NCI-H510A treated with DMSO at 0.1 percent for 48 hours (cell line): ENCODE measurements around the gene HBZ.
"Not testable (repeated sequence)": the region's sequence is repeated elsewhere in the genome, so short reads cannot be mapped to it uniquely, and the experiment has no call there.

Experiments used
- DNase-seq: peaks from one replicate; lab custom pipeline; 2025; lab: John Stamatoyannopoulos, UW

HBZ gene

DNA sequence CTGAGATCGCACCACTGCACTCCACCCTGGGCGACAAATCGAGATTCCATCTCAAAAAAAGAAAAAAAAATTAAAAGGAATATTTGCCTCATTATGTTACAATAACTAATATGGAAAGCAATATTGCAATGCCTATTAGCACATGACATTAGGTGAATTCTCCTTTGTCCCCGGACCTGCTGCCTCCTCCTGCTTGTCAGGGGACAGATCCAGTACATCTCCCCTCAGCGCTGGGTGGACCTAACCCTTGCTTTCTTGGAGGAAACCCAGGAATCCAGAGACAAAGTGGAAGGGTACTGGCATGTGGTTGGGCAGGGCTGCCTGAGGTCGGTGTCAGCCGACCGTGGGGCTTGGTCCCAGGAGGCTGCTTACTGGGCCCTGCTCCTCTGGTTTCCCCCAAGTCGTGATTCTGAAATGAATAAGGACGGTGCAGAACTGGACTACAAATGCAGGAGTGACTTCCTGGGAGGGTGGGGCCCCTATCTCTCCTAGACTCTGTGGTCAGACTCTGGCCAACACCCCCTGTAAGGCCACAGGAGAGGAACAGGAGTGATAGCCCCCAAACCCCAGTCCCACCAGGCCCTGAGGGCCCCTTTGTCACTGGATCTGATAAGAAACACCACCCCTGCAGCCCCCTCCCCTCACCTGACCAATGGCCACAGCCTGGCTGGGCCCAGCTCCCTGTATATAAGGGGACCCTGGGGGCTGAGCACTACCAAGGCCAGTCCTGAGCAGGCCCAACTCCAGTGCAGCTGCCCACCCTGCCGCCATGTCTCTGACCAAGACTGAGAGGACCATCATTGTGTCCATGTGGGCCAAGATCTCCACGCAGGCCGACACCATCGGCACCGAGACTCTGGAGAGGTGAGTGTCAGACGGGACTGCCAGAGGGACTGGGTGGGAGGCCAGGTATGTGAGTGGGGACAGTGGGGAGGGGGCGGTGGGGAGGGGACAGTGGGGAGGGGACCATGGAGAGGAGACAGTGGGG is at the start of gene HBZ:
Gene HBZ, plus strand, starts transcription at position 504 of the 988 bp plus-strand sequence. Its CDS starts 266 bp downstream, at position 770.
- DNase-seq: no peak

DNA sequence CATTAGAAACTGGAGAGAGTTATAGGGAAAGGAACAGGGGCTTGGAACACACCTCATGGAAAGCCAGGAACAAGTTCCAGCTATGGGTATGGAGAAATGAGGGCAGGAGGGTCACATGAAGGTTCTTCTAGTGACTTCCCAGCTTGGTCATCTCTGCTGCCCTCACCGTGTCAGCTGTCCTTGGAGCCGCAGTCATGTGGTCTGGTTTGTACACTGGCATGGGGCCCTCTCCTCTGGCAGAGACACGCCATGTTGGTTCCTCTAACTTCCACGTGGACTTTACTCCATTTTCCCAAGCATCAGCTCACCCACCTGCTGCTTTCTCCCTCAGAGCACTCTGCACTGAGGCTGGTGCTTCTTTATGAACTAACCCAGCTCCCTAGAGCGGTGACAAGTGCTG is 48.1 kb upstream of the HBZ start:
- DNase-seq: no peak

DNA sequence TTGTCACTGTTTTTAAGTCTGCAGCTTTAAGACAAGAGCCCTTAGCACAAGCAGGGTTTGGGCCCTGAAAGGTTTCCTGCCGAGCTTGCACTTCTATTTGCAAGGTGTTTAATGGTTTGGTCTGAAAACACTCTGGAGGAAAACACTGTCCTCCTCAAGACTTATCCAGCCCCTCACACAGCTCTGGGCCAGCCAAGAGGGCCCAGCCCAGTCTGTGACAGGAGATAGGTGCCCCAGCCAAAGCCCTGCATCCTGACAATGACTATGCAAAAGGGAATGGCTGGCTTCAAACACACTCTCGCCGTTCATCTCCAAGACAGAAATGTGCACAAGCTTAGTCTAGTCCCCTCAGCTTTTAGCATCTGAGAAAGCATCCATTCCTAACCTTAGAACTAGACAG is 47.5 kb upstream of the HBZ start:
- no peak for DNase-seq

DNA sequence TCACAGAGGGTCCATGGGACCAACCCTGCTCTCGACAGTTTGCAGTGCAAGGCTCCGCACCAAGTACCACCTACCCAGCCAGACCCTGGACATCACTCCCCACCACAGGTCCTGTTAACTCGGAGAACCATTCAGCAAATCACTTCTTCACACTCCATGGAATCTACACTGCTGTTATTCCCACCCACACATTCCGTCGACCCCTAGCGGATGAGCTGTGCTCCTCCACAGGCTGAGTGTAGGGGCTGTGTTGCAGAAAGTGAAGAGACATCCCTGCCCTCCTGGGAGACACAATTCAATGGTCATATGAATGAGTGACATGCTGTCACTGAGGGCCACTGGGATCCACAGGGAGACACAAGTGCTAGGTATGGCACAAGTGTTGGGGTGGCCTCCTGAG is 46.9 kb upstream of the HBZ start:
- no peak for DNase-seq

- DNase-seq: peak; percentile 39
Measured at GRCh38 chr16:106623-107324, 45.7 kb upstream of the HBZ start.

DNA sequence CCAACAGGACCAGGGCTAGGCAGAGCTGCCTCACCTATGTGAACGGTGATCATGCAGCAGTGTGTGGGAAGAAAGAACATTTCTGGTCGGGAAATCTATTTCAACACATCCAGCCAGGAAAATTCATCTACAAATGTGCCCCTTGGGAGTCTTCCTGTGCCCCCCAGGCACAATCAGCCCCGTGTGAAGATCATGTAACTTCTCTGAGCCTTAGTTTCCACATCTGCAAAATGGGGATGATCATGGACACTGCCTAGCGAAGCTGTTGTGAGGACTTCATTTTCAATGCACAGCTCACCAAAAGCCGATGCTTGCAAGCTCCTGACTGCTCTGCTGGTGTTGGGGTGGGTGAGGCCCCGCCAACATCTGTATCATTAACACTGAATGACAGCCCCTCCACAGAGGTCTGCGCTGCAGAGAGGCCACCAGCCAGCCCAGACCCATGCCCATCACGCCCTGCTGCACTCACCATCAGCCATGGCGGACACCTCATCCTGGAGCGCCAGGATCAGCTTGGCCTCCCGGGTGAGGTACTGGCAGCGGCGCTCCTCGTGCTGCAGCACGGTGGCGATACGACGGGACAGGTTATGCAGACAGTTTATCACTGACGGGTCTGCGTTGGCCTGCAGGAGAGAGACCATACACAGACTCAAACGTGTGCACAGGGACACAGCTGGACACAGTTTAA is 40.1 kb upstream of the HBZ start:
- DNase-seq: no peak

- DNase-seq: no peak
Measured at GRCh38 chr16:114327-114726, 38.1 kb upstream of the HBZ start.

- no peak for DNase-seq
Measured at GRCh38 chr16:116015-116414, 36.4 kb upstream of the HBZ start.

GRCh38 chr16:117379-118365 is 34.8 kb upstream of the HBZ start:
- DNase-seq: peak; percentile 54

DNA sequence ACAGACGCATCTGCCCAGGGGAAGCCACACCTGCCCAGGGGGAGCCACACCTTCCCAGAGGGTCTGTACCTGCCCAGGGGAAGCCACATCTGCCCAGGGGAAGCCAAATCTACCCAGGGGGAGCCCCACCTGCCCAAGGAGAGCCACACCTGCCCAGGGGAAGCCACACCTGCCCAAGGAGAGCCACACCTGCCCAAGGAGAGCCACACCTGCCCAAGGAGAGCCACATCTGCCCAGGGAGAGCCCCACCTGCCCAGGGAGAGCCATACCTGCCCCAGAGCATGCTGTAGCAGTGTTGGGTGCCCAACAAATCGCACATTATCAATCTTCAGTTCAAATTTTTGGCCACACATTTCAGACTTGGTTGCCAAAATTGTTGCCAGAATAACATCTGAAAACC is 33.6 kb upstream of the HBZ start:
- no peak for DNase-seq

- DNase-seq: no peak
Measured at GRCh38 chr16:119295-119694, 33.1 kb upstream of the HBZ start.

DNA sequence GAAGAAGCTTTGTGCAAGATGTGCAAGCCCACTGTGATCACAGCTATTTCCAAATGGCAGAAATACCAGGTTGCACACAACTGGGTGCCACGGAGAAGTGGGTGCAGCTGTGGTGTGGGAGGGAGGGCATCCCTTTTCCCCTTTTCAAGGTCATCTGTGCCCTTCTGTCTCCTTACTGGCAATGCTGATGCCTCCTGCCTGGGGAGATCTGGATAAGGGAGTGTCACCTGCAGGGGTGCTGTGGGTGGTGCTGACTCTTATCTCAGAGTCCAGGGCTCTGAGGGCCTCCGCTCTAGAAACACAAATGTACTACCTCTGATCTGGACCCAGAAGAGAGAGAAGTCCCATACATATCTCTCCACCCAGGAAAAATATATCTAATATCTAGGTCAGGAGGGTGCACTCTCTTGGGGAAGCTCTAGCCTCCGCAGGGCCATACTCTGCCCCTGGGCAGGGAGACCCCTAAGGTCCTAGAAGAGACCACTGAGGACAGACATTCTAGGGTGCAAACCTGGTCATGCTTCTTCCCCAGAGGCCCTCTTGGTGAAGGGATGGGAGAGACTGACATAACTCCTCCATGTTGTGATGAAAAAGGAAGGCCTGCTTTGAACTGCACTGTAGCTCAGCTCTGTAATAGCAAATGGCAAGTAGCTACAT is 32.5 kb upstream of the HBZ start:
- no peak for DNase-seq

DNA sequence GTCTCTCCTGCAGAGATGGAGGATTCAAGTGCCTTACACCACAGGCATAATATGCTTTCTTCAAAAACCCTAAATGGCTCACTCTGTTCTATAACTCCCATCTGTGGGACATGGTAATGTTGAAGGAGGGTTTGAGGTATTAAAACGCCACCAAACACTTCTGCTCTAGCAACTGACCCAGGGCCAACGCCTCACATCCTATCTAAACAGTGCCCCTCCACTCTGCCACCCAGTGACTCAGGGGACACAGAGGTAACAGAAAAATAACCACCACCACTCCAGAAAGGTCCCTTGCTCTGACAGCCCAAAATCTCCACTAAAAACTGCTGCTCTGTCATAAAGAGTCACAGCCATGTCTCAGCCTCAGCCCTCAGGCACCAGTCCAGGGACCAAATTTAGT is 31.7 kb upstream of the HBZ start:
- no peak for DNase-seq

DNA sequence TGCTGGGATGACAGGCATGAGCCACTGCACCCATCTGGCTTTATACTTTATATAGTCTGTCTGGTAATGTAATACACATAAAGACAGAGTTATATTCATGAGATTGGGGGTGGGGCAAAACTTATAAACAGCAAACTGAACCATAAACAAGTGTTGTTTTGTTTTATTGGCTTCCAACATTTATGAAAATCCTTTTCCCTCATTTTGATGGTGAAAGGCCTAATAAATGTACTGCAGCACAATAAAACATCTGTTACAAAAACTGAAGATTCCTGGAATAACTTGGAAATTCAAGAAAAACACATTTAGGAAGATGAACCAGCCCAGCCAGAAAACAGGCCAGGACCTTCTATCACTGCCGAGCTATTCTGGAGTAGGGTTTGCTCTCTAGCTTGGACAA is 30.1 kb upstream of the HBZ start:
- DNase-seq: no peak

DNA sequence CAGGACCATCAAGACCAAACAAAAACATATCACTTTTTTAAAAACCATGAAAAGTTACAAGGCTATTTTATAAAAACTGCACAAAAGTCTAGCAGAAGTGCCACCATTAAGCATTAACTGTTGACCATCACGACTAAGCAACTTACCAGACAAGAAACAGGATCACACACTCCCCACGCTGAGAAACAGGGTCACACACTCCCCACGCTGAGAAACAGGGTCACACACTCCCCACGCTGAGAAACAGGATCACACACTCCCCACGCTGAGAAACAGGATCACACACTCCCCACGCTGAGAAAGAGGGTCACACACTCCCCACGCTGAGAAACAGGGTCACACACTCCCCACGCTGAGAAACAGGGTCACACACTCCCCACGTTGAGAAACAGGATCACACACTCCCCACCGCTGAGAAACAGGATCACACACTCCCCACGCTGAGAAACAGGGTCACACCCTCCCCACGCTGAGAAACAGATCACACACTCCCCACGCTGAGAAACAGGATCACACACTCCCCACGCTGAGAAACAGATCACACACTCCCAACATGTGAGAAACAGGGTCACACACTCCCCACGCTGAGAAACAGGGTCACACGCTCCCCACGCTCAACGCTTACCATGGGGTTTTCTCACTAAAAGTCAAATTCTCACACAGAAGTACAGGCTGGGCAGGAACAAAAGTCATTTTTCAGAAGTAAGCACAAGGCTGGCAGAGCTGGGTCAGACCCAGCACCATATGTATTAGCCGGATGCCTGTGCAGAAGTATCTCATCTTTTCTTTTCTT is 28.7 kb upstream of the HBZ start:
- DNase-seq: not testable (repeated sequence)

DNA sequence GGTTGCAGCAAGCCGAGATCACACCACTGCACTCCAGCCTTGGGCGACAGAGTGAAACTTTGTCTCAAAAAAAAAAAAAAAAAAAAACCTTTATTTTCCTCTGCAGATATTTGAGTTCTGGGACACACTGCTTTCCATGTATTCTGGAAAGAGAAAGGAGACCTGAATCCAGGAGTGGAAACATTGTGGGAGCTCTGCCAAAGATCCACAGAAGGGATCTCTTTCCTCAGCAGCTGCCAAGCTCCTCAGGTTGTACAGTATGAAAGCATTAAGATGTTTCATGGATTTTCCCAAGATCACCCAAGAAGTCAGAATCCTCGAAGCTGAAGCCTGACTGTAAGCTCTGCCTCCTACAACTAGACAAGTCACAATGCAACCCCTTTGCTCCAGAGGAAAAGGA is 27.4 kb upstream of the HBZ start:
- DNase-seq: no peak

GRCh38 chr16:129075-129474 is 23.4 kb upstream of the HBZ start:
- no peak for DNase-seq

DNA sequence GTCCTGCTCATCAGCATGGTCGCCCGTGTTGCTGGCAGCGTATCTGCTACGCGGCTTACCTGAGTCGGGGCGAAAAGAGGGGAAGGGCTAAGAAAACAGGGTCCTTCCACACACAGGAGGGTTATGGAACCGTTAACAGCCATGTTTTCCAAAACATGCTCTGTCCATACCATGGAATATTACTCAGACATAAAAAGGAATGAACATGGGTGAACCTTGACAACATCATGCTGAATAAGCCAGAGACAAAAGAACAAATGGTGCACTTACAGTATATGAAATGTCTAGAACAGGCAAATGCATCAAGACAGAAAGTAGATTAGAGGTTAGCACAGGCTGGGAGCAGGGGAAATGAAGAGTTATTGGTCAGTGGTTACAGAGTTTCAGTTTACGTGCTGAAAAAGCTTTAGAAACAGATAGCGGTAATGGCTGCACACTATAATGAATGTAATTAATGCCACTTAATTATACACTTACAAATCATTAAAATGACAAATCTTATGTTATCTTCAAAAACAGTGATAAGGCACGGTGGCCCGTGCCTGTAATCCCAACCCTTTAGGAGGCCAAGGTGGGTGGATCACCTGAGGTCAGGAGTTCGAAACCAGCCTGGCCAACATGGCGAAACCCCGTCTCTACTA is 21.8 kb upstream of the HBZ start:
- DNase-seq: no peak

DNA sequence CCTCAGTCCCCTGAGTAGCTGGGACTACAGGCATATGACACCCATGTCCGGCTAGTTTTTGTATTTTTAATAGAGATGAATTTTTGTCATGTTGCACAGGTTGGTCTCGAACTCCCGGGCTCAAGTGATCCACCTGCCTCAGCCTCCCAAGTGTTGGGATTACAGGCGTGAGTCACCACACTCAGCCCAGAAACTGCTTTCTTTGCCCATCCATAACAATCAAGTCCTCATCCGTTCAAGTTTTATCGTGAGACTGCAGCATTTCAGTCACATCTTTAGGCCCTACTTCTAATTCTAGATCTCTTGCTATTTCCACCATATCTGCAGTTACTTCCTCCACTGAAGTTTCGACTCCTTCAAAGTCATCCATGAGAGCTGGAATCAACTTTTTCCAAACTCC is 20.3 kb upstream of the HBZ start:
- no peak for DNase-seq

DNA sequence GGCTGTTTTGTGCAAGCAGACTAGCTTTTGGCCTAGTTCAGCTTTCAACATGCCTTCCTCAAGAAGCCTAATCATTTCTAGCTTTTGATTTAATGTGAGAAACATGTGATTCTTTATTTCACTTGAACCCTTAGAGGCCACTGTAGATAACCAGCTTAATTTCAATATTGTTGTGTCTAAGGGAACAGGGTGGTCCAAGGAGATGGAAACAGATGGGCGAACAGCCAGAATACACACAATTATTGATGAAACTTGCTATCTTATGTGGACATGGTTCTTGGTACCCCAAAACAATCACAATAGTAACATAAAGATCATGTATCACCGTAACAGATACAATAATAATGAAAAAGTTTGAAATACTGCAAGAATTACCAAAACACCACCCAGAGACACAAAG is 18.7 kb upstream of the HBZ start:
- DNase-seq: no peak
